Esophagus squamous epithelium (tissue), 5 donors: ENCODE data around the gene DMRTA1. TPM values are rescaled to one million over a fixed set of nuclear protein-coding genes. Genes with fewer than 3 reads are reported as not detected.
"Not testable (repeated sequence)": the region's sequence is repeated elsewhere in the genome, so short reads cannot be mapped to it uniquely, and the experiment has no call there.

ENCODE experiments used
- DNase-seq: peaks from one replicate; lab custom pipeline; 2025; lab: John Stamatoyannopoulos, UW
- H3K27ac ChIP-seq, 4 donors: fragments of 200-600 bp; sonication (generic); one replicate each; pipeline ENCODE4 v1.5.1; 2016 to 2019; ENCODE audit warnings: mild to moderate bottlenecking in 1 of 4
- H3K27me3 ChIP-seq, 4 donors: fragments of 200-600 bp; sonication (generic); 1 replicate in 3 of 4; 2 replicates in 1 of 4; pipeline versions ENCODE4 v1.5.1 to v1.6.0; 2017 to 2021; ENCODE audit warnings: antibody characterized with exemption in 1 of 4
- H3K36me3 ChIP-seq, 3 donors: fragments of 200-600 bp; sonication (generic); one replicate each; pipeline ENCODE4 v1.5.1; 2016 to 2019
- H3K4me1 ChIP-seq, 3 donors: fragments of 200-600 bp; sonication (generic); one replicate each; pipeline ENCODE4 v1.5.1; 2017 to 2019
- H3K4me3 ChIP-seq, 4 donors: fragments of 200-600 bp; sonication (generic); 1 replicate in 3 of 4; 2 replicates in 1 of 4; pipeline ENCODE4 v1.5.1; 2016 to 2019; ENCODE audit warnings: mild to moderate bottlenecking in 2 of 4, moderate library complexity in 1 of 4
- H3K9me3 ChIP-seq, 3 donors: fragments of 200-600 bp; sonication (generic); one replicate each; pipeline ENCODE4 v1.5.1; 2016 to 2019
- POLR2A ChIP-seq, 4 donors: fragments of 450-650 bp; IDR thresholded peaks; one replicate each; pipeline ENCODE4 v1.6.1; 2017; ENCODE audit warnings: antibody characterized with exemption in 4 of 4, mild to moderate bottlenecking in 4 of 4, moderate library complexity in 3 of 4
- WGBS, 2 donors: methylation state at CpG; one replicate each; pipeline ENCODE4 v1.1.5; 2018; 5-methylcytosine and 5-hydroxymethylcytosine counted together
- intact Hi-C: fragments of 100-400 bp; cut with DNase I; formaldehyde crosslinking; loops from one replicate; pipeline ENCODE4 v1.15.0; 2022
- total RNA-seq, 4 donors: library from RNA; depleted of rRNA; stranded (reverse); fragments of >200 nt; gene quantifications; one replicate each; pipeline ENCODE4 v1.1.0, GENCODE V29; 2016
- TF ChIP-seq, protein P1 (sequence below), 6 experiments: fragments of 450-650 bp in 4 of 6; fragments of 200-600 bp in 2 of 6; sonication (generic) in 2 of 6; IDR thresholded peaks; one replicate each; pipeline ENCODE4 v1.5.1; 2016 to 2019; ENCODE audit warnings: antibody characterized with exemption in 6 of 6, mild to moderate bottlenecking in 4 of 6, moderate library complexity in 4 of 6
- donor health status: DM: yes; HTN: yes; CAD: no.

DMRTA1 gene
- total RNA-seq, 4 donors from 2014 or later, result 3.3 to 5.7 (median 3.5) TPM

DNA sequence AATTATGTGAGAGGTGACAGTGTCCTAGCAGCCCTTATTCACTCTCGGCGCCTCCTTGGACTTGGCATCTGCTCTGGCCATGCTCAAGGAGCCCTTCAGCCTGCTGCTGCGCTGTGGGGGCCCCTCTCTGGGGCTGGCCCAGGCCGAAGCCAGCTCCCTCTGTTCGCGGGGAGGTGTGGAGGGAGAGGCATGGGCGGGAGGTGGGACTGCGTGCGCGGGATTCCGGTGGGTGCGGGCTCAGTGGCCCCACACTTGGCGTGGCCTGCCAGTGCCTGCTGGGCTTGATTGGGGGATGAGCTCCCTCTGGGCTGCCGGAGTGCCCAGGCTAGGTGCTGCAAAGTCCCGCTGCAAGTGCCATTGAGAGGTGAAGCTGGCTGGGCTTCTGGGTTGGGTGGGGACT, 12.9 kb upstream of the DMRTA1 start:
- Histone ChIP-seq H3K4me3 (no peak overlapping the region), H3K27ac (no peak overlapping the region), H3K9me3 (no peaks in the 10 kb centered on the region), H3K36me3 (no peaks in the 10 kb centered on the region), H3K27me3 (no peaks in the 10 kb centered on the region), H3K4me1 (no peaks in the 10 kb centered on the region)
- intact Hi-C loops, result no loop called here
- 83 to 86% methylated on average over 2 to 8 of the region's 15 CpGs for WGBS, 2 donors
- TF ChIP-seq, protein P1, sequence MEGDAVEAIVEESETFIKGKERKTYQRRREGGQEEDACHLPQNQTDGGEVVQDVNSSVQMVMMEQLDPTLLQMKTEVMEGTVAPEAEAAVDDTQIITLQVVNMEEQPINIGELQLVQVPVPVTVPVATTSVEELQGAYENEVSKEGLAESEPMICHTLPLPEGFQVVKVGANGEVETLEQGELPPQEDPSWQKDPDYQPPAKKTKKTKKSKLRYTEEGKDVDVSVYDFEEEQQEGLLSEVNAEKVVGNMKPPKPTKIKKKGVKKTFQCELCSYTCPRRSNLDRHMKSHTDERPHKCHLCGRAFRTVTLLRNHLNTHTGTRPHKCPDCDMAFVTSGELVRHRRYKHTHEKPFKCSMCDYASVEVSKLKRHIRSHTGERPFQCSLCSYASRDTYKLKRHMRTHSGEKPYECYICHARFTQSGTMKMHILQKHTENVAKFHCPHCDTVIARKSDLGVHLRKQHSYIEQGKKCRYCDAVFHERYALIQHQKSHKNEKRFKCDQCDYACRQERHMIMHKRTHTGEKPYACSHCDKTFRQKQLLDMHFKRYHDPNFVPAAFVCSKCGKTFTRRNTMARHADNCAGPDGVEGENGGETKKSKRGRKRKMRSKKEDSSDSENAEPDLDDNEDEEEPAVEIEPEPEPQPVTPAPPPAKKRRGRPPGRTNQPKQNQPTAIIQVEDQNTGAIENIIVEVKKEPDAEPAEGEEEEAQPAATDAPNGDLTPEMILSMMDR (IDR thresholded peaks at IDR 0.05), result no peak
- TF ChIP-seq POLR2A (IDR thresholded peaks at IDR 0.05), result no peak
- DNase-seq, result no peak

DNA sequence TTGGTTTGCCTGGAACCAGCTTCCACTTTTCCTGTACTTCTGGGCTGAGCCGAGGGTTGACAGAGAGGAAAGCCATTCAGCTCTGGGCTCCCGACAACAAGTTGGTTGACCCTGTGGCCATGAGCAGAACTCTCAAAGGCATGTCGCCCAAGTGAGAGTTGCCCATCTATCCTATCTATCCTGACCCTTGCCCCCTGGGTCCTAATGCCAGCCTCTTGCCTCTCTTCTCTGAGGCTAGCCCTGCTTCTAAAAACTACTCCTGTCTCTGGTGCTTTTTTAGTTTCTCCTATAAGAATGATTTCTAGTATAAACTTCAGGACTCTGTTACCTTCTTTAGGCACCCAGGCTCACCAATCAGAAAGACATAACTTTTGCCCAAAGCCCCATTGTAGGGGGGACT, 11.4 kb upstream of the DMRTA1 start:
- intact Hi-C loops, H3K27ac ChIP-seq, H3K9me3 ChIP-seq, DNase-seq, H3K27me3 ChIP-seq, H3K4me1 ChIP-seq, H3K36me3 ChIP-seq, H3K4me3 ChIP-seq: not testable (repeated sequence)
- 81 to 90% methylated on average over 3 of the region's 3 CpGs for WGBS, 2 donors

DNA sequence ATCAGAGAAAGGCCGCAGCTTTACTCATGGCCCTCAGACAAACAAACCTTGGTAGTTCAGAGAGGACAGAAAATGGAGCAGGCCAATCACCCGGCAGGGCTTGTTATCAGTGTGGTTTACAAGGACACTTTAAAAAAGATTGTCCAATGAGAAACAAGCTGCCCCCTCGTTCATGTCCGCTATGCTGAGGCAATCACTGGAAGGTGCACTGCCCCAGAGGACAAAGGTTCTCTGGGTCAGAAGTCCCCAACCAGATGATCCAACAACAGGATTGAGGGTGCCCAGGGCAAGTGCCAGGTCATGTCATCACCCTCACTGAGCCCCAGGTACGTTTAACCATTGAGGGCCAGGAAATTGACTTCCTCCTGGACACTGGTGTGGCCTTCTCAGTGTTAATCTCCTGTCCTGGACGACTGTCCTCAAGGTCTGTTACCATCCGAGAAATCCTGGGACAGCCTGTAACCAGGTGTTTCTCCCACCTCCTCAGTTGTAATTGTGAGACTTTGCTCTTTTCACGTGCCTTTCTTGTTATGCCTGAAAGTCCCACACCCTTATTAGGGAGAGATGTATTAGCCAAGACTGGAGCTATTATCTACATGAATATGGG, 9.1 kb upstream of the DMRTA1 start:
- H3K4me1 ChIP-seq, H3K27me3 ChIP-seq, H3K9me3 ChIP-seq, H3K27ac ChIP-seq, DNase-seq, H3K36me3 ChIP-seq, intact Hi-C loops, H3K4me3 ChIP-seq: not testable (repeated sequence)
- WGBS, 2 donors, result 79 to 81% methylated on average over 7 of the region's 8 CpGs

DNA sequence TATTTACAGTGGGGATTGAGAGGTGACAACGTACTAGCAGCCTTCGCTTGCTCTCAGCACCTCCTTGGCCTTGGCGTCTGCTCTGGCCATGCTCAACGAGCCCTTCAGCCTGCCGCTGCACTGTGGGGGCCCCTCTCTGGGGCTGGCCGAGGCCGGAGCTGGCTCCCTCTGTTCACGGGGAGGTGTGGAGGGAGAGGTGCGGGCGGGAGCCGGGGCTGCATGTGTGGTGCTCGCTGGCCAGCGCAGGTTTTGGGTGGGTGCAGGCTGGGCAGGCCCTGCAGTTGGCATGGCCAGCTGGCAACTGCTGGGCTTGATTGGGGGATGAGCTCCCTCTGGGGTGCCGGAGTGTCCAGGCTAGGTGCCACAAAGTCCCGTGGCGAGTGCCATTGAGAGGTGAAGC, 5.8 kb upstream of the DMRTA1 start:
- DNase-seq, result no peak
- no peak for TF ChIP-seq POLR2A (IDR thresholded peaks at IDR 0.05)
- TF ChIP-seq, protein P1 (IDR thresholded peaks at IDR 0.05), result no peak
- no peaks in the 10 kb centered on the region for H3K36me3 ChIP-seq
- H3K9me3 ChIP-seq, result no peaks in the 10 kb centered on the region
- WGBS, 2 donors, result 80 to 100% methylated on average over 1 of the region's 16 CpGs
- no peak overlapping the region for H3K27ac ChIP-seq
- intact Hi-C loops, result no loop called here
- peaks cover 0 to 24% (median 0%) of the 10 kb centered on the region in 4 donors for H3K27me3 ChIP-seq
- H3K4me1 ChIP-seq, result no peaks in the 10 kb centered on the region
- no peak overlapping the region for H3K4me3 ChIP-seq

DNA sequence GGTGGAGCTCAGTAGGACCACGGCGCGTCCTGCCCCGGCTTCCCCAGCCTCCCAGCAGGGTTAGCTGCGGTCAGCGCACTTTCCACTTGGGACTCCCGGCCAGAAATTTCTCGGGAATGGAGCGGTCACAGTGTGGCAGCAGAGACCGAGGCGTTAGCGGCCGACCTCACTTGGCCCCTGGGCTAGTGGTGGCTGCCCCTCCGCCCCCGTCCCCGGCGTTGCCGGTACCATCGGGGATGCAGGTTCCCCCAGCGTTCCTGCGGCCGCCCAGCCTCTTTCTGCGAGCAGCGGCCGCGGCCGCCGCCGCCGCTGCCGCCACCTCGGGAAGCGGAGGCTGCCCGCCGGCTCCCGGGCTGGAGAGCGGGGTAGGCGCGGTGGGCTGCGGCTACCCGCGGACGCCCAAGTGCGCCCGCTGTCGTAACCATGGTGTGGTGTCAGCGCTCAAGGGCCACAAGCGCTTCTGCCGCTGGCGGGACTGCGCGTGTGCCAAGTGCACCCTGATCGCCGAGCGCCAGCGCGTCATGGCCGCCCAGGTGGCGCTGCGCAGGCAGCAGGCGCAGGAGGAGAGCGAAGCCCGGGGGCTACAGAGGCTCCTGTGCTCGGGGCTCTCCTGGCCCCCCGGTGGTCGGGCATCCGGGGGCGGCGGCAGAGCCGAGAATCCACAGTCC, 460 bp downstream of the DMRTA1 start:
- H3K27ac ChIP-seq, result peak overlapping the region; percentile 86 to 93 (median 91)
- TF ChIP-seq, protein P1 (IDR thresholded peaks at IDR 0.05), result peak in 2 of 6 experiments; percentile 8 to 9
- peak in 1 of 4 donors; percentile 23 for TF ChIP-seq POLR2A (IDR thresholded peaks at IDR 0.05)
- 0 to 3% methylated on average over 6 to 21 of the region's 70 CpGs for WGBS, 2 donors
- H3K36me3 ChIP-seq, result no peaks in the 10 kb centered on the region
- peak overlapping the region; percentile 69 to 89 (median 76) for H3K4me3 ChIP-seq
- no peak for DNase-seq
- peaks cover 0 to 39% (median 0%) of the 10 kb centered on the region in 4 donors for H3K27me3 ChIP-seq
- no peaks in the 10 kb centered on the region for H3K9me3 ChIP-seq
- H3K4me1 ChIP-seq, result peaks cover 0 to 57% (median 0%) of the 10 kb centered on the region in 3 donors
- intact Hi-C loops, result no loop called here

DNA sequence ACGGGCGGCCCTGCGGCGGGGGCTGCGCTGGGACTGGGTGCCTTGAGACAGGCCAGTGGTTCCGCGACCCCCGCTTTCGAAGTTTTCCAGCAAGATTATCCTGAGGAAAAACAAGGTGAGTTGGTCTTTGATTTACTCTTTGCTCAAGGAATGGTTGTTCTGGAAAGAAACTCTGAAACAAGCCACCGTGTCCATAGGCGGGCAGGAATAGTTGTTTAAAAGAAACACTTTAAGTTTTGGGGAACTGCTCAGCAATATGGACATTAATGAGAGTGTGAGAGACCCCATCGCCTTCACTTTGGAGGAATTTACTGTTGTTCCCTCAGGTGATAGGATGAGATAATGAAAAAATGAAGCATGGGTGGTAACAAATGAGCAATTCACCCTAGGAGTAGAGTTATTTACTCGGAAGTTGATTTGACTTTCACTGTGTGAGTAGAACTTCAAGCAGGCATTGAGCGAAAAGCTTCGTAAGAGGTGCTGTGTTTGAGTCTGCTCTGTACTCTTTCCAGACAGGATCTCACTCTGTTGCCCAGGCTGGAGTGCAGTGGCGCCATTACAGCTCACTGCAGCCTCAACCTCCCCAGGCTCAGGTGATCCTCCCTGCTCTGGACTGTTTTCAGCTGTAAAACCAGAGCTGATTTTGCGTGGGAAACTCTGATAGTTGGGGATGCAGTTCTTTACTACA, 1.1 kb downstream of the DMRTA1 start:
- no peak for DNase-seq
- TF ChIP-seq POLR2A (IDR thresholded peaks at IDR 0.05), result no peak
- TF ChIP-seq, protein P1 (IDR thresholded peaks at IDR 0.05), result no peak
- Histone ChIP-seq H3K27me3 (peaks cover 0 to 39% (median 0%) of the 10 kb centered on the region in 4 donors), H3K9me3 (no peaks in the 10 kb centered on the region), H3K36me3 (no peaks in the 10 kb centered on the region), H3K27ac (peak overlapping the region; percentile 86 to 93 (median 91)), H3K4me1 (peaks cover 0 to 59% (median 2%) of the 10 kb centered on the region in 3 donors), H3K4me3 (peak overlapping the region; percentile 69 to 89 (median 76))
- WGBS, 2 donors, result 11 to 19% methylated on average over 12 to 17 of the region's 17 CpGs
- intact Hi-C loops, result no loop called here
